Lower leg skin (tissue), 4 donors: ENCODE results near the gene C2orf92. TPM values are rescaled to one million over a fixed set of nuclear protein-coding genes. Genes with fewer than 3 reads are reported as not detected.

Source experiments
- DNase-seq, 2 donors: peaks; one replicate each; pipeline ENCODE4 v3.0.0-alpha.2; 2019; ENCODE audit warnings: low spot score in 2 of 2
- H3K4me3 ChIP-seq: fragments of 200-600 bp; sonication (generic); 2 replicates; pipeline ENCODE4 v1.5.1; 2017; ENCODE audit warnings: mild to moderate bottlenecking, low read depth; ENCODE audit not compliant: poor library complexity, severe bottlenecking
- POLR2A ChIP-seq, 2 donors: fragments of 450-650 bp; IDR thresholded peaks; one replicate each; pipeline ENCODE4 v1.6.1; 2016 to 2017; ENCODE audit warnings: antibody characterized with exemption in 2 of 2, mild to moderate bottlenecking in 1 of 2, moderate library complexity in 1 of 2
- WGBS, 2 donors: methylation state at CpG; one replicate each; pipeline ENCODE4 v1.1.5; 2018; 5-methylcytosine and 5-hydroxymethylcytosine counted together
- intact Hi-C: fragments of 100-400 bp; cut with DNase I; formaldehyde crosslinking; loops from one replicate; pipeline ENCODE4 v1.15.0; 2023; ENCODE audit warnings: low total_unique reads
- total RNA-seq, 4 donors: library from RNA; depleted of rRNA; stranded (reverse); fragments of >200 nt; gene quantifications; one replicate each; pipeline ENCODE4 v1.1.0, GENCODE V29; 2016
- TF ChIP-seq, protein P1 (sequence below), 3 donors: fragments of 450-650 bp; IDR thresholded peaks; one replicate each; pipeline ENCODE4 v1.5.1; 2016; ENCODE audit warnings: antibody characterized with exemption in 3 of 3, mild to moderate bottlenecking in 3 of 3, moderate library complexity in 2 of 3

C2orf92 gene
- total RNA-seq, 4 donors from 2014 or later: 5.0 to 20.2 (median 13.4) TPM

DNA sequence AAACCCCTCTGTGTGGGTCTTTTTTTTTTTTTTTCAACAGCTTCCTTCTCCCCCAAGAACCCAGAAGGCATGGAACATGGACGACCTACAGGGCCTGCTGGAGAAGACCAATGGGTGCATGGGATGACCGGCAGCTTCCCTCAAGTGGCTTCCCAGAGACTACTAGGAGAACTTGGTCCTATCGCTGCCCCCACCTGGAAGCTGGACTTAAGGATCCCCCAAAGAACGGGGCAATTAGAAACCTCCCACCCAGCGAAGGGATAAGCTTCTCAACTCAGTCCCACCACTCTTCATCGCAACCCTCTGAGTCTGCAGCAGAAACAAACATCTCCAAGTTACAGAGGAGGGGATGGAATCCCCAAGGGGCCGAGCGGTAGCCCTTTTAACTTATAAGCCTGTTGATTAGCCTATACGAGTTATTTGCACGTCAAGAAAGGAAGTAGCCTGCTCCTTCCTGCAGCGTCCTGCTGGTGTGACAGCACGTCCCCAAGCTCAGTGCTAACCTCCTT, 7.1 kb upstream of the C2orf92 start:
- intact Hi-C loops: no loop called here
- WGBS, 2 donors: 38 to 44% methylated on average over 12 of the region's 12 CpGs
- H3K4me3 ChIP-seq: no peak overlapping the region
- TF ChIP-seq, protein P1, sequence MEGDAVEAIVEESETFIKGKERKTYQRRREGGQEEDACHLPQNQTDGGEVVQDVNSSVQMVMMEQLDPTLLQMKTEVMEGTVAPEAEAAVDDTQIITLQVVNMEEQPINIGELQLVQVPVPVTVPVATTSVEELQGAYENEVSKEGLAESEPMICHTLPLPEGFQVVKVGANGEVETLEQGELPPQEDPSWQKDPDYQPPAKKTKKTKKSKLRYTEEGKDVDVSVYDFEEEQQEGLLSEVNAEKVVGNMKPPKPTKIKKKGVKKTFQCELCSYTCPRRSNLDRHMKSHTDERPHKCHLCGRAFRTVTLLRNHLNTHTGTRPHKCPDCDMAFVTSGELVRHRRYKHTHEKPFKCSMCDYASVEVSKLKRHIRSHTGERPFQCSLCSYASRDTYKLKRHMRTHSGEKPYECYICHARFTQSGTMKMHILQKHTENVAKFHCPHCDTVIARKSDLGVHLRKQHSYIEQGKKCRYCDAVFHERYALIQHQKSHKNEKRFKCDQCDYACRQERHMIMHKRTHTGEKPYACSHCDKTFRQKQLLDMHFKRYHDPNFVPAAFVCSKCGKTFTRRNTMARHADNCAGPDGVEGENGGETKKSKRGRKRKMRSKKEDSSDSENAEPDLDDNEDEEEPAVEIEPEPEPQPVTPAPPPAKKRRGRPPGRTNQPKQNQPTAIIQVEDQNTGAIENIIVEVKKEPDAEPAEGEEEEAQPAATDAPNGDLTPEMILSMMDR (IDR thresholded peaks at IDR 0.05): no peak
- no peak for DNase-seq

DNA sequence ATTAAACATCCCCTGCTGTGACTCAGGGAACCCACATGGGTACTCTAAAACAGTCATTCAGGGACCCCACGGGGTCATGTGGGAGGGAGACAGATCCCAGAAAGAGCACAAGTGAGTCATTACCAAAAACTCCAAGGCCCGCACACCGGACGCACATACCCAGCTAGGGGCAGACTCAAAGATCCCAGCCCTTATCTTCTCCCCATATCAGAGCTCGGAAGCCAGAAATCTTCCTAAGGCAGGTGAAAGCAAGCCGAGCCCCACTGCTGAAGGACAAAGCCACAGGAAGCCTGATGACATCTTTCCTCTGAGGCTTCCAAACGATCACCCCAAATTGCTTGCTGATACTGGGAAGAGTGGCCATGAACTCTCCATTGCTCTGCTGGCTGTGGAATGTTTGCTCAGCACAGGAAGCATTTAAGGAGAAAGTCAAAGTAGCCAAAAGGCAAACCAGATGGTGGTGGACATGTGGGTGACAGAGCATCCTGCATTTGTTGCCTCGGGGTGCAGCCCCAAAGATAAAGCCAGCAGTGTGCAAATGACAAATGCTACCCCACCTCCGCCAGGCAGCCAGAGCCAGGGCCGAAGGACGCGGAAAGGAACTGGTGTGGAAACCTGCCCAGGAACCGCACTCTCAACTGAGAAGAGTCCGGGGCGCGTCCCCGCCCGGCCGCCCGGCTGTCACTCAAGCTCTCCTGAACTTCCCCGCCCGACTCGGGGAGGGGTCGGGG, 6.5 kb upstream of the C2orf92 start:
- TF ChIP-seq POLR2A (IDR thresholded peaks at IDR 0.05): no peak
- TF ChIP-seq, protein P1 (IDR thresholded peaks at IDR 0.05): no peak
- DNase-seq: peak; percentile 62 to 94
- intact Hi-C loops: no loop called here
- WGBS, 2 donors: 0 to 4% methylated on average over 13 to 24 of the region's 24 CpGs
- peak overlapping the region; percentile 60 for H3K4me3 ChIP-seq

DNA sequence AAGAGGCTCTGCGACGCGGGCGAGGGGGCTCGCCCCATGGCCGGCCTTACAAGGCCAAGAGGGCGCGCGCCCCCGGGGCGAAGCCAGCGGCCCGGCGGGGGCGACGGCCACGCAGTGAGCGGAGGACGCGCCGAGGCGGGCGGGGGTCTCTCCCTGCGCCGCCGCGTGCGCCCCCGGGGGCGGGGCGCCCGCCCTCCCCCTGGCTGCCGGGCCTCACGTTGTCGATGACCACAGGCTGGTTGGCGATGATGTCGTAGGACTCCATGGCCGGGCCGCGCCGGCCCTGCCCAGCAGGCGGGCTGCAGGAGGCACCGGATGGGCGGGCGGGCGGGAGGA, 5.9 kb upstream of the C2orf92 start:
- H3K4me3 ChIP-seq: peak overlapping the region; percentile 60
- TF ChIP-seq, protein P1 (IDR thresholded peaks at IDR 0.05): no peak
- no peak for TF ChIP-seq POLR2A (IDR thresholded peaks at IDR 0.05)
- 0 to 1% methylated on average over 6 to 23 of the region's 46 CpGs for WGBS, 2 donors
- intact Hi-C loops: no loop called here
- no peak for DNase-seq

DNA sequence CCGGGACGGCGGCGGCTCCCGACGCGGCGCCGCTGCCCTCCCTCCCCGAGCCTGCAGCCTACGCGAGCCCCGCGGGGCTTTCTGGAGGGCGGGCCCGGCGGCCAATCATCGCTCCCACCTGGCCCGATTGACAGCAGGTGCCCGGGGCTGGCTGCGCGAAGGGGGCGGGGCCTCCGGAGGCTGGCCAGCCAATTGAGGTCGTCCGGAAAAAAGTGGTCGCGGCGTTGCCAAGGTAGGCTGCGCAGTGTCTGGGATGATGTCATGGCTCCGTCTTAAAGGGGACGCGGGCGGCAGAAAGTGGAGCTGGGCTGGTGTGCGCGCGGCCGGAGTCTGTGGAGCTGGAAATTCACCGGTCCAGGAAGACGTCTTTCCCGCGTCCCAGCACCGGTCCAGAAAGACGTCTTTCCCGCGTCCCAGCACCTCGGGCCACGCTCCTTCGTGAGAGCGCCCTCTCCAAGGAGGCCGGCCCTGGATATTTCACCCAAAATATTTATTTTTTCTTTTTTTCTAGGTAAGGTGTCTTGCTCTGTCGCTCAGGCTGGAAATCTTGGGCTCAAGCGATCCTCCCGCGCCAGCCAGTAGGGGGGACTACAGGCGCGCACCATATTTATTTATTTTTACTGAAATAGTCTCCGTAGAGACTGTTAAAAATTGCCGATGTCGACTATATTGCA, 5.4 kb upstream of the C2orf92 start, which contains the start of gene ACTR1B:
Gene ACTR1B (minus strand): TSS at position 83 of the 674 bp plus-strand sequence. CDS start 154 bp downstream, outside the sequence.
- TF ChIP-seq, protein P1 (IDR thresholded peaks at IDR 0.05): no peak
- TF ChIP-seq POLR2A (IDR thresholded peaks at IDR 0.05): peak in 1 of 2 donors; percentile 23
- 0 to 1% methylated on average over 42 to 59 of the region's 60 CpGs for WGBS, 2 donors
- peak within 1 kb of the TSS; percentile 60 for H3K4me3 ChIP-seq
- intact Hi-C loops: no loop called here
- peak; percentile 96 to 99 for DNase-seq

DNA sequence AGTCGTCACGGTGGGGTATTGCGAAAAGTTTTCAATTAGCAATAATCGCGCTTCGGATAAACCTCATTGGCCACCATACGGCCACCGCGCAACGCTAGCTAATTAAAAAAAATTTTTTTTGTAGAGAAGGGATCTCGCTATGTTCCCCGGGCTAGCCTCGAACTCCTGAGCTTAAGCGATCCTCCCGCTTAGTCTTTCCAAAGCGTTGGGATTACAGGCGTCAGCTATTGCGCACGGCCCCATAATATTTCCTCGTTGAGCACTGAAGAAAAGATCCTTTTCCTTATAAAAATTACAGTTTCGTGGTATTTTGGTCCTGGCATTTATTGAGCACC, 4.9 kb upstream of the C2orf92 start:
- intact Hi-C loops: no loop called here
- WGBS, 2 donors: 5% methylated on average over 21 of the region's 21 CpGs

More for the DNA sequence above, 4.9 kb upstream of the C2orf92 start:
- TF ChIP-seq, protein P1 (IDR thresholded peaks at IDR 0.05): no peak
- TF ChIP-seq POLR2A (IDR thresholded peaks at IDR 0.05): no peak
- peak overlapping the region; percentile 59 for H3K4me3 ChIP-seq
- no peak for DNase-seq
